GM12875 (cell line): Measurements from ENCODE around the gene KCNIP3.

Experiments used
- H3K4me3 ChIP-seq: one replicate; pipeline ENCODE4 v1.5.1; 2011; ENCODE audit warnings: low read depth, low read length, control low read depth
- CTCF ChIP-seq: IDR thresholded peaks from 2 replicates; pipeline ENCODE4 v1.5.1; 2011; ENCODE audit warnings: low read depth, mild to moderate bottlenecking, control low read depth, inconsistent platforms, low read length, moderate library complexity, borderline replicate concordance; ENCODE audit not compliant: insufficient read depth

Gene KCNIP3

GRCh38 chr2:95346231-95346737, 49.1 kb downstream of the KCNIP3 start:
- TF ChIP-seq CTCF = no peak
- no peak overlapping the region for H3K4me3 ChIP-seq

- TF ChIP-seq CTCF = no peak
- no peak overlapping the region for H3K4me3 ChIP-seq
These were observed 49.9 kb downstream of the KCNIP3 start for GRCh38 chr2:95346738-95347671.

- TF ChIP-seq CTCF = no peak
- no peak overlapping the region for H3K4me3 ChIP-seq
These were observed 50.8 kb downstream of the KCNIP3 start for GRCh38 chr2:95347681-95348608.

GRCh38 chr2:95348609-95349567, 51.7 kb downstream of the KCNIP3 start:
- no peak overlapping the region for H3K4me3 ChIP-seq
- TF ChIP-seq CTCF = no peak

- no peak for TF ChIP-seq CTCF
- H3K4me3 ChIP-seq = no peak overlapping the region
These were observed 52.6 kb downstream of the KCNIP3 start for GRCh38 chr2:95349568-95350322.
